Lower leg skin (tissue), 3 donors: Measurements from ENCODE around the gene ARTN.

Experiments used
- CTCF ChIP-seq, 3 donors: fragments of 450-650 bp; IDR thresholded peaks; one replicate each; pipeline ENCODE4 v1.5.1; 2016; ENCODE audit warnings: antibody characterized with exemption in 3 of 3, mild to moderate bottlenecking in 3 of 3, moderate library complexity in 2 of 3
- POLR2A ChIP-seq, 2 donors: fragments of 450-650 bp; IDR thresholded peaks; one replicate each; pipeline ENCODE4 v1.6.1; 2016 to 2017; ENCODE audit warnings: antibody characterized with exemption in 2 of 2, mild to moderate bottlenecking in 1 of 2, moderate library complexity in 1 of 2

DNA sequence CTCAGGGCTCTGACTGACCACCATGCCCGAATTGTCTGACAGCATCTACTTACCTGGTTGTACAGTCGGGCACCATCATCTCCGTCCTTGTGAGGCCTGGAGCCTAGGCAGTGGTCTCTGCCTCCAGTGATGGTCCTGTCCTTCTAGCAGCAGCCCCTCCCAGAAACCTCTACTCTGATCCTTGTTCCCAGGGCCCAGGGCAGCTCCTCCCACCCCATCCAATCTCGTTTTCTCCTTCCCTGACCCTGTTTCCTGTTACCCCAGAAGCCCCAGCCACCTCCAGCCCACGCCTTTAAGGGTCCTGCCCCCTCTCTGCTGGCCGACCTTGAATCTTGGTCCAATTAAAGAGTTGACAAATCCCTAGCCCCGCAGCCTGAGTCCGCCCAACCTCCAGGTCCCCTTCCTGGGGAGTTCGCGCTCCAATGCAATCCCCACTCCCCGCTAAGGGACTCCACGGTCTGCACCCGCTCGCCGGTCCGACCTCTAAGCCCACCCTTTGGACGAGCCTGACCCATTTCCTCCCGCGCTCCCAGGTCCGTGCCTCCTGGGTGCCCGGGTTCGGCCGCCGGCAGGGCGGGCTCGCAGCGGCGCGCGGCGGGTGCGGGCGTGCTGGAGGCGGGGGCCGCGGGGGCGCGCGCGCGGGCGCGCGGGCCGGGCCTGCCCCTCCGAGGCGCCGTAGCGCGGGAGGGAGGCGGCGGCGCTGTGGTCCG, 45.1 kb downstream of the ARTN start, which contains the start of gene B4GALT2:
- TF ChIP-seq POLR2A (IDR thresholded peaks at IDR 0.05), result no peak
- no peak for TF ChIP-seq CTCF (IDR thresholded peaks at IDR 0.05)
